Epithelial cell of proximal tubule (primary cell): ENCODE data around the gene FEZF2. TPM values are rescaled to one million over a fixed set of nuclear protein-coding genes. Genes with fewer than 3 reads are reported as not detected.

Experiments
- DNase-seq: peaks from one replicate; pipeline ENCODE4 v3.0.0-alpha.2; 2011; ENCODE audit warnings: low read depth
- H3K4me3 ChIP-seq: 2 replicates; pipeline ENCODE4 v1.5.1; 2011; ENCODE audit warnings: low read depth, mild to moderate bottlenecking, low read length
- CTCF ChIP-seq: conservative IDR thresholded peaks from 2 replicates; pipeline ENCODE4 v1.5.1; 2012; ENCODE audit warnings: low read depth, mild to moderate bottlenecking, low read length
- total RNA-seq: library from RNA; depleted of rRNA; stranded (reverse); fragments of >200 nt; gene quantifications from 2 replicates; pipeline ENCODE4 v1.2.3, GENCODE V29; 2015

The FEZF2 gene
- total RNA-seq, 1 donor from 2014 or later = not detected

- no peak for DNase-seq
- H3K4me3 ChIP-seq = no peak overlapping the region
- no peak for TF ChIP-seq CTCF
Observed at GRCh38 chr3:62373714-62374333, 474 bp upstream of the FEZF2 start.

DNA sequence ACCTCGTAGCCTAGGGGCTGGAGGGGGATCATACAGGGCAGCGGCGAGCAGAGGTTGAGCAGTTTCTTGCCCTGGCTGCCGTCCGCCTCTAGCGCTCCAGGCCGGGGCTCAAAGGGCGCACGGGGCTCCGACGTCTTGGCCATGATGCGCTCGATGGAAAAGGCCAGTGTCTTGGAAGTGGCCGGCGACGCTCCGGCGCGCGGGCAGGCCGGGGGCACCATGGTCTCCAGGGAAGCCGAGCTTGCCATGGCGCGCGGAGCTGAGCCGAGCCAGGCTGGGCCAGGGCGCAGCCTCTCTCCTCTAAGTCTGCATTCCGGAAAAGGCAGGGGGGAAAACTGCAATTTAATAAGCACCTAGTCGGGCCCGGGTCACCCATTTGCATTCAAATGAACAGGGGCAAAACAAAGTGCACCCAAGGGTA, 719 bp downstream of the FEZF2 start:
- H3K4me3 ChIP-seq = no peak overlapping the region
- DNase-seq = no peak
- TF ChIP-seq CTCF = no peak

- H3K4me3 ChIP-seq = no peak overlapping the region
- no peak for TF ChIP-seq CTCF
- no peak for DNase-seq
Observed at GRCh38 chr3:62371720-62372591, 1.4 kb downstream of the FEZF2 start.

DNA sequence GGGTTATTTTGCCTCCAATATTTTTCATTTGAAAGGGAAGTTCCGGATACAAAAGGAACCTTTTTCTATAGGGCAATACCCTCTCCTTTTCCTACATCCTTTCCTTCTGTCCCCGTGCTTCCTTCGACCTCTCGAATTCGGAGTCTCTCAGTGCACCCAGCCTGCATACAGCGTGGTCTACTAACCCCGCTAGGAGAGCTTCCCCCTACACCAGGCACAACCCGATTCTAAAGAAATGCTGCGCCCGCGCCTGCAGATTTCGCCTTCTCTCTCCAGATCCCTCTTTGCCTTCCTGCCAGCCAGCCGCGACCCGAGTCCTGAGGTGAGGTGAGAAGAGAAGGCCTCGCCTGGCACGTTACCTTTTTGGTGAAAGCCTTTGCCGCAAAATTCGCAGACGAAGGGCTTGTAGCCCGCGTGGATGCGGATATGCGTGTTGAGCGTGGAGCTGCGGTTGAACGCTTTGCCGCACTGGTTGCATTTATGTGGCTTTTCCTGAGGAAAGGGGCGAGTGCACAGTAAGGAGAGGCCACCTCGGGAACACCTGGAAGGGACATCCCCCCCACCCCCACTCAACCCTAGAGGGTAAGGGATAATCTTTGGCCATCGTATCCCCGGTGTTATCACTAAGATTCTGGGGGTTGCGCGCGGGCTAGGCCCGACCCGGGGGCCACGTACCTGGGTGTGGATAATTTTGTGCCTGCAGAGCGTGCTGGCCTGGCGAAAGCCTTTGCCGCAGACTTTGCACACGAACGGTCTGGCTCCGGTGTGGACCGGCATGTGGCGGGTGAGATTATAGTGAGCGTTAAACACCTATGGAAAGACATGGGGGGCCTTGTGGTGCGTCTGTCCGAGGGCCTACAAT, 2.3 kb downstream of the FEZF2 start:
- H3K4me3 ChIP-seq = no peak overlapping the region
- DNase-seq = no peak
- no peak for TF ChIP-seq CTCF

DNA sequence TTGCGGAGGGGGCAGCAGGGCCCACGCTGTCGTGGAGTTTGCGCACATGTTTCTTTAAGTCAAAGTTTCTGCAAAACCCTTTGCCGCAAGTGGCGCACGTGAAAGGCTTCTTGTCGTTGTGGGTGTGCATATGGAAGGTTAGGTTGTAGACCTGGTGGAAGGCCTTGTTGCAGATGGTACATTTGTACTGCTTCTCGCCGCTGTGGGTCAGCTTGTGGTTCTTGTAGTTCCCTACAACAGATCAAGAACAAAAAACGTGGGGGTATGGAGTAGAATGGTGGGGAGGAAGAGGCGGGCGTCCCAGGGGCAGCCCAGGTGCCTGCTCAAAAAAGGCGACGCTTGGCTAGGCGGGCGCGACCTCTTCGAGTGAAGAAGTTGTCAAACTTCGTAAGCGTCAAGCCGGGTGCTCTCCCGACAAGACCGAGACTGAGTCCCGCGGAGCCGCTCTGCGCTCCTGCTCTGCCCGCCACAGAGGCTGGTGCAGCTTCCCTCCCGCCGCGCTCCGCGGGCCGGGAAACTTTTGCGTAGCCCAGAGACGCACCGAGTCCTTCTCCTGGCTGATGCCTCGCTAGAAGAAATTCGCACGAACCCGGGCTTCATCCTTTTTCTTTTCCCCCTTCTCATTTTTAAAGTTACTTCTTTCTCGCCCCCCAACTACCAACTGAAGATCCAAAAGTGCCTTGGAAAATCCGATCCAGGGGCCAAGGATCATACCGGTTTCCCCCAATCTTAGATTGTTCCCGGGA, 3.1 kb downstream of the FEZF2 start:
- no peak for TF ChIP-seq CTCF
- no peak for DNase-seq
- no peak overlapping the region for H3K4me3 ChIP-seq

DNA sequence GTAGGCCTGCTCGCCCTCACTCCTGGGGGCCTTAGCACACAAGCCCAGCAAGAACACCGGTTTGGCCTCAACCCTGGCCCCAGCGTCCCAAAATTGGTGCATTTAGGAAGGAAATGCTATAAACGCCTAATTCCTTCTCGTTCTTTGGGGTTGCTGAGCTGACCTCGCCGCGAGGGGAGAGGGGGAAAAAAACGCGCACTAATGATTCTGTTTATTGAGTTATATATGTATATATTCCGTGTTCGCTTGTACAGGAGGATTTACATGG, 3.9 kb downstream of the FEZF2 start:
- no peak for TF ChIP-seq CTCF
- DNase-seq = no peak
- no peak overlapping the region for H3K4me3 ChIP-seq
